GM12892 (cell line): ENCODE data around the gene CRIM1.

Experiments used
- POLR2A ChIP-seq: IDR thresholded peaks from 2 replicates; pipeline ENCODE4 v1.6.1; 2011; ENCODE audit warnings: low read depth, low read length, control low read depth
- POLR2AphosphoS5 ChIP-seq: IDR thresholded peaks from 2 replicates; pipeline ENCODE4 v1.6.1; 2011; ENCODE audit warnings: low read depth, low read length, control low read depth
- TAF1 ChIP-seq: IDR thresholded peaks from 2 replicates; pipeline ENCODE4 v1.6.1; 2011; ENCODE audit warnings: low read depth, mild to moderate bottlenecking, control low read depth, low read length, borderline replicate concordance

DNA sequence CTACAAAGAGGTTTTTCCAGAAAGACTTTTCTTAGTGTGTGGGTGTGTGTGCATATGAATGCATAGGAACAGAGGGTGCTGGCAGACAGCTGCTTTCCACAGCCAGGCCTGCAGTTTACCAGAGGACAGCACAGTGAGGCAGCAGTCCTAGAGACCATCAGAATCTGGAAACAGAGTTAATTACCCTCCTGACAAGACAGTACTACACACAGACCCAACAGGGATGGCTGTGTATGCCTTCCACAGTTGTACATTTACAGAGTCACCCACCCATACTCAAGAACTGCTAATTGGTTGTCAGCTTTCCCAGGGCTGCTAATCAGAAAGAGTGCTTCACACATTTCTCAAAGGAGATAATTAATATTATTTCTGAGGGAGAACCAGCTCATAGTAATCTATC lies 137.7 kb downstream of the CRIM1 start:
- TF ChIP-seq POLR2A = no peak
- TF ChIP-seq POLR2AphosphoS5 = no peak
- no peak for TF ChIP-seq TAF1
